RWPE1 (cell line): Measurements from ENCODE around the gene DOCK9.

ENCODE experiments used
- CTCF ChIA-PET: fragments of 350-600 bp; sonication (Branson Sonifier 250); formaldehyde crosslinking; extraction: SDS; loops from one replicate; lab custom pipeline; 2021; lab: Yijun Ruan, JAX
- POLR2A ChIA-PET: fragments of 400-600 bp; formaldehyde crosslinking; extraction: SDS; loops from one replicate; lab custom pipeline; 2020; ENCODE audit warnings: antibody characterized with exemption; ENCODE audit not compliant: low non-redundant PET; lab: Yijun Ruan, JAX
- DNase-seq: peaks from one replicate; pipeline ENCODE4 v3.0.0; 2012; ENCODE audit warnings: low spot score
- H3K27ac ChIP-seq: fragments of 450-650 bp; 2 replicates; pipeline ENCODE4 v1.5.1; 2017
- CTCF ChIP-seq: fragments of 450-650 bp; conservative IDR thresholded peaks from 2 replicates; pipeline ENCODE4 v1.5.1; 2017; ENCODE audit warnings: low read depth, mild to moderate bottlenecking

Gene DOCK9

GRCh38 chr13:98778749-98779148 is 199.1 kb downstream of the DOCK9 start:
- no peak for DNase-seq
- POLR2A ChIA-PET: no interaction called here
- no peak overlapping the region for H3K27ac ChIP-seq
- TF ChIP-seq CTCF: no peak
- CTCF ChIA-PET: no interaction called here

DNA sequence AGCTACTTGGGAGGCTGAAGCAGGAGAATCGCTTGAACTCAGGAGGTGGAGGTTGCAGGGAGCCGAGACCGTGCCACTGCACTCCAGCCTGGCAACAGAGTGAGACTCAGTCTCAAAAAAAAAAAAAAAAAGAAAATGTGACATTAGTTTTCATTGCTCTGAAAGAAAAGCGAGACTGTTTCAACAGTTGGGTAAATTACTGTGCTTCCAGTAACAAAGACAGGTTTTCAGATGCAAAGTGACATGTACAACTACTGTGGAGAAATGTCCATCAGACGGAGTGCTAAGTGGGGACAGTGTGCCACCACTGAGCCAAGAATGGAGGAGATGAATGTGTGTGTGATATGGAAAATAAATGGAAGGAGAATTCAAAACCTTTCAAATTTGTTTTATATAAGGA is 201.2 kb downstream of the DOCK9 start:
- DNase-seq: no peak
- no peak overlapping the region for H3K27ac ChIP-seq
- POLR2A ChIA-PET: no interaction called here
- no peak for TF ChIP-seq CTCF
- CTCF ChIA-PET: no interaction called here

- DNase-seq: peak; percentile 89
- ChIA-PET POLR2A (no interaction called here), CTCF (interaction anchor here (0.6 kb wide), 1 partner anchor 21 kb away, joined by 3 read pairs; no protein-coding TSS in a partner anchor)
- H3K27ac ChIP-seq: no peak overlapping the region
- no peak for TF ChIP-seq CTCF
Observed at GRCh38 chr13:98775844-98776598, 201.8 kb downstream of the DOCK9 start.

- TF ChIP-seq CTCF: no peak
- DNase-seq: no peak
- POLR2A ChIA-PET: no interaction called here
- CTCF ChIA-PET: interaction anchor here (0.6 kb wide), 1 partner anchor 21 kb away, joined by 3 read pairs; no protein-coding TSS in a partner anchor
- no peak overlapping the region for H3K27ac ChIP-seq
Observed at GRCh38 chr13:98775386-98775785, 202.5 kb downstream of the DOCK9 start.

DNA sequence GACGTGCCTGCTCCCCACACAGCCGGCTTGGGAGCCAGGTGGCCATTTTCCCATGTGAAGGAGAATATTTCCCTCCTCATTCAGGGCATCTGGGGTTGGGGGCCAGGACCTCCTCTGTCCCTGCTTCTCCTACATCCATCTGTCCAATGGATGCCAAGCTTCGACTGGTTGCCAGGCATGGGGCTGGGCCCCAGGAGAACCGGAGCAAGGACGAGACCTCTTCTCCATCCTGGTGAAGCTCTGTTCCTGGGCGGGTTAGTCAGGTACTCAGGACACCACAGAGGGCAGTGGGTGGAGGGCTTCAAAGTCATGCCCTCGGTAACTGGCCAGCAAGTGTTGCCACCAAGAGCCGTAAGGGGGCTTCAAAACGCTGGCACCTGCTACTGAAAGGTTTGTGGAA is 203.1 kb downstream of the DOCK9 start:
- CTCF ChIA-PET: no interaction called here
- DNase-seq: no peak
- no peak overlapping the region for H3K27ac ChIP-seq
- no peak for TF ChIP-seq CTCF
- POLR2A ChIA-PET: no interaction called here

DNA sequence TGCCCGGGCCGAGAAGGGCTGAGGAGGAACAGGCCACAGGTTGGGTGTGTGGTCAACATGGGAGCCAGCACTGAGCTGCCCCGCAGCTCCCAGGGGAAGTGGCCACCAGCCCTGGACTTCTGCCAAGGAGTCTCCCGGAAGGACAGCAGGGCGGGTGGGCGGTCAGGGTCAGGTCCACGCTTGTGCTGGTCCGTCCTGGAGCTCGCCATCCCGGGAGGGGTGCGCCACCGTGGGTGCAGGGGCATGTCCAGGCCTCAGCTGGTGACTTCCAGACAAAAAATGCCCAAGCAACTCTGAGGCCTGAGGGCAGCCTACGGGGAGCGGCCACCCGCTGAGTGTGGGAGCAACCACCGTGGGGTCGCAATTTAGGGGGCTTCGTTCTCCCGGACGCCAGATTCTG is 203.9 kb downstream of the DOCK9 start:
- no peak for TF ChIP-seq CTCF
- POLR2A ChIA-PET: no interaction called here
- DNase-seq: no peak
- H3K27ac ChIP-seq: no peak overlapping the region
- CTCF ChIA-PET: interaction anchor here (0.5 kb wide), 1 partner anchor 1143 kb away, joined by 4 read pairs; no protein-coding TSS in a partner anchor
